Smooth muscle cell (in vitro differentiated cells): Measurements from ENCODE around the gene RALGPS1. TPM values are rescaled to one million over a fixed set of nuclear protein-coding genes. Genes with fewer than 3 reads are reported as not detected.

Experiments used
- DNase-seq: peaks from one replicate; lab custom pipeline; 2025; ENCODE audit not compliant: unreplicated experiment; lab: John Stamatoyannopoulos, UW
- H2AFZ ChIP-seq: fragments of 200-600 bp; sonication (generic); 2 replicates; pipeline ENCODE4 v1.6.0; 2016; ENCODE audit warnings: antibody characterized with exemption, low read depth, mild to moderate bottlenecking
- H3F3A ChIP-seq: fragments of 200-600 bp; sonication (generic); 2 replicates; pipeline ENCODE4 v1.6.0; 2017; ENCODE audit warnings: antibody characterized with exemption, low read depth
- H3K27ac ChIP-seq: fragments of 200-600 bp; sonication (generic); 2 replicates; pipeline ENCODE4 v1.5.1; 2016; ENCODE audit warnings: low read depth, mild to moderate bottlenecking
- H3K27me3 ChIP-seq: fragments of 200-600 bp; sonication (generic); 2 replicates; pipeline ENCODE4 v1.6.1; 2016; ENCODE audit warnings: low read depth, mild to moderate bottlenecking
- H3K36me3 ChIP-seq: fragments of 200-600 bp; sonication (generic); 2 replicates; pipeline ENCODE4 v1.5.1; 2016; ENCODE audit warnings: low read depth
- H3K4me1 ChIP-seq: fragments of 200-600 bp; sonication (generic); 2 replicates; pipeline ENCODE4 v1.5.1; 2016; ENCODE audit warnings: low read depth
- H3K4me2 ChIP-seq: fragments of 200-600 bp; sonication (generic); 2 replicates; pipeline ENCODE4 v1.6.0; 2016; ENCODE audit warnings: mild to moderate bottlenecking
- H3K4me3 ChIP-seq: fragments of 200-600 bp; sonication (generic); 2 replicates; pipeline ENCODE4 v1.5.1; 2016; ENCODE audit warnings: mild to moderate bottlenecking
- H3K79me2 ChIP-seq: fragments of 200-600 bp; sonication (generic); 2 replicates; pipeline ENCODE4 v1.6.0; 2016; ENCODE audit warnings: low read depth, mild to moderate bottlenecking
- H3K9ac ChIP-seq: fragments of 200-600 bp; sonication (generic); 2 replicates; pipeline ENCODE4 v1.6.0; 2016; ENCODE audit warnings: low read depth
- H3K9me3 ChIP-seq: fragments of 200-600 bp; sonication (generic); replicated peaks from 2 replicates; pipeline ENCODE4 v1.5.1; 2016; ENCODE audit warnings: low read depth
- H4K20me1 ChIP-seq: fragments of 200-600 bp; sonication (generic); 2 replicates; pipeline ENCODE4 v1.6.0; 2016; ENCODE audit warnings: low read depth
- WGBS: methylation state at CpG from one replicate; pipeline ENCODE4 v1.1.7; 2016; ENCODE audit warnings: low lambda C conversion rate; 5-methylcytosine and 5-hydroxymethylcytosine counted together
- polyA plus RNA-seq: library from polyadenylated mRNA; unstranded; fragments of >200 nt; fragmentation: Nextera tagmentation; extraction: Ambion mirVana; gene quantifications from 2 replicates; pipeline ENCODE4 v1.2.1, GENCODE V29; 2016
- total RNA-seq: library from RNA; depleted of rRNA; stranded (reverse); fragments of >200 nt; gene quantifications from 2 replicates; pipeline ENCODE4 v1.2.3, GENCODE V29; 2014
- TF ChIP-seq, protein P1 (sequence below): fragments of 200-600 bp; sonication (generic); IDR thresholded peaks from 2 replicates; pipeline ENCODE4 v1.5.1; 2017; ENCODE audit warnings: borderline replicate concordance, mild to moderate bottlenecking, antibody characterized with exemption; ENCODE audit not compliant: insufficient read depth, poor library complexity, severe bottlenecking

Gene RALGPS1
- total and polyA plus RNA-seq, 2 experiments from 2014 or later: 2.1 to 4.0 TPM

GRCh38 chr9:127107171-127107928 lies 192.8 kb downstream of the RALGPS1 start:
- H3K9ac ChIP-seq: no peak overlapping the region
- DNase-seq: no peak
- H3K79me2 ChIP-seq: no peaks in the 10 kb centered on the region
- no peaks in the 10 kb centered on the region for H3F3A ChIP-seq
- no peaks in the 10 kb centered on the region for H4K20me1 ChIP-seq
- TF ChIP-seq, protein P1, sequence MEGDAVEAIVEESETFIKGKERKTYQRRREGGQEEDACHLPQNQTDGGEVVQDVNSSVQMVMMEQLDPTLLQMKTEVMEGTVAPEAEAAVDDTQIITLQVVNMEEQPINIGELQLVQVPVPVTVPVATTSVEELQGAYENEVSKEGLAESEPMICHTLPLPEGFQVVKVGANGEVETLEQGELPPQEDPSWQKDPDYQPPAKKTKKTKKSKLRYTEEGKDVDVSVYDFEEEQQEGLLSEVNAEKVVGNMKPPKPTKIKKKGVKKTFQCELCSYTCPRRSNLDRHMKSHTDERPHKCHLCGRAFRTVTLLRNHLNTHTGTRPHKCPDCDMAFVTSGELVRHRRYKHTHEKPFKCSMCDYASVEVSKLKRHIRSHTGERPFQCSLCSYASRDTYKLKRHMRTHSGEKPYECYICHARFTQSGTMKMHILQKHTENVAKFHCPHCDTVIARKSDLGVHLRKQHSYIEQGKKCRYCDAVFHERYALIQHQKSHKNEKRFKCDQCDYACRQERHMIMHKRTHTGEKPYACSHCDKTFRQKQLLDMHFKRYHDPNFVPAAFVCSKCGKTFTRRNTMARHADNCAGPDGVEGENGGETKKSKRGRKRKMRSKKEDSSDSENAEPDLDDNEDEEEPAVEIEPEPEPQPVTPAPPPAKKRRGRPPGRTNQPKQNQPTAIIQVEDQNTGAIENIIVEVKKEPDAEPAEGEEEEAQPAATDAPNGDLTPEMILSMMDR: no peak
- H3K4me3 ChIP-seq: no peak overlapping the region
- no peaks in the 10 kb centered on the region for H3K27me3 ChIP-seq
- no peak overlapping the region for H2AFZ ChIP-seq
- H3K4me1 ChIP-seq: peaks cover 4% of the 10 kb centered on the region
- H3K9me3 ChIP-seq: no peaks in the 10 kb centered on the region
- H3K27ac ChIP-seq: no peak overlapping the region
- no peaks in the 10 kb centered on the region for H3K36me3 ChIP-seq
- H3K4me2 ChIP-seq: no peak overlapping the region
- 95% methylated on average over 11 of the region's 11 CpGs for WGBS

DNA sequence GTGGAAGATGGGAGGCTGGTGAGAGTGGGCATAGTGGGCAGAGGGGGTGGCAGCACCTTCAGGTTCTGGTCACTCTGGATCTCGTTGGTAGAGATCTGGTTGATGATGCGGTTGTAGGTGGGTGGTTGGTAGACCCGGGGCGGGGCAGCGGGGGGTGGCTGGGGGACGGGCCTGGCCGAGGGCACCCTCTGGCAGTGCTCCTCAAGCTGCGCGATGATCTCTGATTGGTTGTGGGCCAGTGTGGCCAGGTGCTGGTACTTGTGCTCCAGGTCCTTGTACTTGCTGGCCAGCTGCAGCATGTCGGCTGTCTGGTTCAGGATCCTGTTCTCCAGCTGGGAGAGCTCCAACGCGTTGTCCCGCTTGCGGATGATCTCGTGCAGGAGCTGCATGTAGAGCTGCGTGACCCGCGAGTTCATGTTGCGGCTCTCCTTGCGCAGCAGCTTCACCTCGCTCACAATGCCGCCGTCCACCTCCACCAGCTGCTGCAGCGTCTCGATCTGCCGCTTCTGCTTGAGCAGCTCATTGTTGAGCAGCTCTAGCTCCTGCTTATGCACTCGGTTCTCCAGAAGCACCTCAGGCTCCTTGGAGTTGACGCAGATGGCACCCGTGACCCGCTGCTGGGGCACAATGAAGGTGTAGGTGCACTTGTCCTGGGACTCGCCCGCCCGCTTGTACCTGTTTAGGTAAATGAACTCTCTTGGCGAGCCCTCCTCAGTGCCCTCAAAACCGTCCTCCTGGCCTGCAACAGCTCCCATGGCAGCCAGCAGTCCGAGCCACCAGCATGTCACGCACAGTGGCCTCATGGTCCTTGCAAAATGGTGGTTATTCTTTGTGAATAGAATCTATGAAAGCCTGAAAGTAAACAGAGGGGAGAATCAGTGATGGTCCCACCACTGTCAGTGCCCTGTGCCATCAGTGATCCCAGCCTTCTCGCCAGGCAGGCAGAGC lies 193.6 kb downstream of the RALGPS1 start:
- no peak overlapping the region for H2AFZ ChIP-seq
- no peak overlapping the region for H3K9ac ChIP-seq
- no peak overlapping the region for H3K27ac ChIP-seq
- WGBS: 97% methylated on average over 34 of the region's 38 CpGs
- DNase-seq: no peak
- H3K4me1 ChIP-seq: peaks cover 4% of the 10 kb centered on the region
- no peaks in the 10 kb centered on the region for H3K9me3 ChIP-seq
- H3K79me2 ChIP-seq: no peaks in the 10 kb centered on the region
- H3K4me2 ChIP-seq: no peak overlapping the region
- no peaks in the 10 kb centered on the region for H3K36me3 ChIP-seq
- TF ChIP-seq, protein P1: no peak
- no peak overlapping the region for H3K4me3 ChIP-seq
- no peaks in the 10 kb centered on the region for H4K20me1 ChIP-seq
- H3F3A ChIP-seq: no peaks in the 10 kb centered on the region
- no peaks in the 10 kb centered on the region for H3K27me3 ChIP-seq

DNA sequence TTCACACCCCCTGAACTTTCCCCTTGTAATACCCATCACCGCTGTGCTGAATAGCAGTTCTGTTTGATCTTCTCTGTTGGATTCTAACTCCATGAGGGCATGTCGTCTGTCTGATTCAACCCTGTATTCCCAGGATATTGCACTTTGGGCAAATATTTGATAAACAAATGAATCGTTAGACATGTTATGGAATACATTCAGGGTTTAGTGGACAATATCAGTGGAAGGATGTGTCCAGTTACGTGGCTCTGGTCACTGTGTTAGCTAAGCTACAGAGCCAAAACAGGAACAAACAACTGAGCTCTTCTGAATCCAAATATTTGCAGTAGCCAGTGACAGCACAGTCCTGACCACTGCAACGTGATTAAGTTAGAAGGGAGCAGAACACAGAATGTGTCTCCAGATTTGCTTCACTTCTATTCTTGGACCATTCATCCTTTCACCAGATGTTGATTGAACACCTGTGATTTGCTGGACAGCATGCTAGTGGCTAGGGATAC lies 194.7 kb downstream of the RALGPS1 start:
- Histone ChIP-seq H3K4me2 (no peak overlapping the region), H2AFZ (no peak overlapping the region), H3K4me1 (peaks cover 4% of the 10 kb centered on the region), H3K4me3 (no peak overlapping the region), H3K36me3 (no peaks in the 10 kb centered on the region), H4K20me1 (no peaks in the 10 kb centered on the region), H3K9ac (no peak overlapping the region), H3K9me3 (no peaks in the 10 kb centered on the region), H3K79me2 (no peaks in the 10 kb centered on the region), H3K27ac (no peak overlapping the region), H3F3A (no peaks in the 10 kb centered on the region), H3K27me3 (no peaks in the 10 kb centered on the region)
- DNase-seq: no peak
- 93% methylated on average over 5 of the region's 5 CpGs for WGBS
- TF ChIP-seq, protein P1: no peak
